ENCODE measurements around the gene IL21. TPM values are rescaled to one million over a fixed set of nuclear protein-coding genes. Genes with fewer than 3 reads are reported as not detected.

The IL21 gene
- total and polyA plus RNA-seq, 2 of the 13 experiments (the other 11 are each of a cell fraction or from before 2014, with no cell fraction given), result not detected

GRCh38 chr4:122614621-122615020 is 6.2 kb downstream of the IL21 start:
- H4K20me1 ChIP-seq (ENCODE audit: insufficient read depth, low read length), result no peaks in the 10 kb centered on the region
- H3K9me3 ChIP-seq (ENCODE audit: low read length), result no peaks in the 10 kb centered on the region
- no peaks in the 10 kb centered on the region for H3K4me1 ChIP-seq (ENCODE audit: insufficient read depth, low read length)
- no peak overlapping the region for H3K4me3 ChIP-seq (replicated peaks in 1 of 3; ENCODE audit: insufficient read depth in 1 of 3, low read depth in 2 of 3, low read length in 3 of 3)
- DNase-seq (ENCODE audit: low spot score) (no peak), FAIRE-seq (no peak), ATAC-seq (no peak)
- CTCF ChIA-PET (ENCODE audit: low intra/inter-chr PET ratio, low total read pairs), result no interaction called here
- H3K27me3 ChIP-seq (ENCODE audit: control insufficient read depth in 1 of 2, insufficient read depth in 2 of 2, low read length in 2 of 2), result no peaks in the 10 kb centered on the region
- 35% methylated on average over 1 of the region's 1 CpG for WGBS (ENCODE audit: low lambda C conversion rate)
- POLR2A ChIA-PET, result no interaction called here
- H3K9ac ChIP-seq (ENCODE audit: insufficient read depth, low read depth, low read length), result no peak overlapping the region
- BruUV-seq (replicated peaks), result no TSS peak
- no peak overlapping the region for H3K4me2 ChIP-seq (ENCODE audit: low read depth, low read length)
- H2AFZ ChIP-seq (ENCODE audit: low read length), result no peak overlapping the region
- in situ Hi-C loops (cut with HindIII; ENCODE audit: extremely low pct_ligation_motif_present, low pct_unique_long_range_greater_than_20kb), result no loop called here
- H3K36me3 ChIP-seq (replicated peaks in 1 of 2; ENCODE audit: control insufficient read depth in 1 of 2, insufficient read depth in 2 of 2, low read length in 2 of 2), result no peaks in the 10 kb centered on the region
- no peaks in the 10 kb centered on the region for H3K79me2 ChIP-seq (ENCODE audit: insufficient read depth, low read length)
- TF ChIP-seq ERF (CRISPR knock-in tag; IDR thresholded peaks at IDR 0.05), result no peak
- TF ChIP-seq ZNF816 (CRISPR knock-in tag; IDR thresholded peaks at IDR 0.05; ENCODE audit: borderline replicate concordance), result no peak
- TF ChIP-seq ATF1 (CRISPR knock-in tag; IDR thresholded peaks at IDR 0.05), result no peak
- no peak for TF ChIP-seq PBX2 (CRISPR knock-in tag; IDR thresholded peaks at IDR 0.05)
- TF ChIP-seq ZNF775 (CRISPR knock-in tag; IDR thresholded peaks at IDR 0.05; ENCODE audit: borderline replicate concordance), result no peak
- TF ChIP-seq DNMT3B (CRISPR knock-in tag; conservative IDR thresholded peaks at IDR 0.05), result no peak
- TF ChIP-seq ZNF430 (CRISPR knock-in tag; IDR thresholded peaks at IDR 0.05), result no peak
- TF ChIP-seq HHEX (CRISPR knock-in tag; IDR thresholded peaks at IDR 0.05), result no peak
- no peak for TF ChIP-seq ZNF24 (IDR thresholded peaks at IDR 0.05)
- no peak for TF ChIP-seq ZMYM4 (CRISPR knock-in tag; IDR thresholded peaks at IDR 0.05)
- TF ChIP-seq THAP8 (CRISPR knock-in tag; IDR thresholded peaks at IDR 0.05; ENCODE audit: borderline replicate concordance), result no peak
- no peak for TF ChIP-seq HOXA9 (CRISPR knock-in tag; IDR thresholded peaks at IDR 0.05; ENCODE audit: borderline replicate concordance)
- TF ChIP-seq NR2F2 (IDR thresholded peaks at IDR 0.05; ENCODE audit: borderline replicate concordance, low read depth), result no peak
- TF ChIP-seq TBX2 (CRISPR knock-in tag; IDR thresholded peaks at IDR 0.05; ENCODE audit: borderline replicate concordance), result no peak
- intact Hi-C loops (cut with micrococcal nuclease; ENCODE audit: unreplicated experiment), result no loop called here
- no peak overlapping the region for H3K27ac ChIP-seq (ENCODE audit: extremely low read length, insufficient read depth, low read length)
